BLaER1 (cell line): ENCODE results near the gene ZNF543.

Experiments
- H3K27ac ChIP-seq: shearing (Covaris generic); formaldehyde crosslinking; 2 replicates; pipeline ENCODE4 v1.8.1; 2022
- H3K27me3 ChIP-seq: shearing (Covaris generic); formaldehyde crosslinking; 2 replicates; pipeline ENCODE4 v1.8.1; 2022
- H3K36me3 ChIP-seq: shearing (Covaris generic); formaldehyde crosslinking; 2 replicates; pipeline ENCODE4 v1.8.1; 2022
- H3K4me1 ChIP-seq: shearing (Covaris generic); formaldehyde crosslinking; 2 replicates; pipeline ENCODE4 v1.8.1; 2022
- H3K4me2 ChIP-seq: shearing (Covaris generic); formaldehyde crosslinking; 2 replicates; pipeline ENCODE4 v1.8.1; 2022
- H3K4me3 ChIP-seq: shearing (Covaris generic); formaldehyde crosslinking; 2 replicates; pipeline ENCODE4 v1.8.1; 2022
- H3K9ac ChIP-seq: shearing (Covaris generic); formaldehyde crosslinking; 2 replicates; pipeline ENCODE4 v1.8.1; 2022
- H3K9me3 ChIP-seq: shearing (Covaris generic); formaldehyde crosslinking; 2 replicates; pipeline ENCODE4 v1.8.1; 2022
- H4K20me1 ChIP-seq: shearing (Covaris generic); formaldehyde crosslinking; 2 replicates; pipeline ENCODE4 v1.8.1; 2022
- Cebpa-rat ChIP-seq: shearing (Covaris generic); IDR thresholded peaks from 2 replicates; pipeline ENCODE4 v1.8.1; 2022

The ZNF543 gene

DNA sequence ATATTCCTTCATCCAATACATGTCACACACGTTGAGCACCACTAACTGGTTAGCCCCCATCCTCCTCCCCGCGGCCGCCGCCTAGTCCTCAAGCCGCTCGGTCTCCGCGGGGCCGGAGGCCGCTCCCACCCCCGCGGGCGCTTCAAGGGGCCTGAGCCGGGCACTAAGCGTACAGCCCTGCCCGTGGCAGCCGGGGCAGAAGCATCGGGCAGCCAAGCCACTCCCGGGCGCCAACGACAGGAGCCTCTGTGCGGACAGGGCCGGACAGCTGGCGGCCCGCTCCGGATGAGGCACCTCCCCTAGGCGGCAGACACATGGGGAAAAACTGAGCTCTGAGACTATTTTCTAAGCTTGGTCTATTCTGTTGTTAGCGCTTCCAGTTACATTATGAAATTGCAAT lies 2.8 kb upstream of the ZNF543 start:
- peaks cover 20% of the 10 kb centered on the region for H4K20me1 ChIP-seq
- no peak overlapping the region for H3K9ac ChIP-seq
- TF ChIP-seq Cebpa-rat: no peak
- H3K9me3 ChIP-seq: no peaks in the 10 kb centered on the region
- peaks cover under 1% of the 10 kb centered on the region; the same call in 1 of the 2 replicates for H3K36me3 ChIP-seq
- peaks cover 24% of the 10 kb centered on the region for H3K4me1 ChIP-seq
- H3K27ac ChIP-seq: no peak overlapping the region
- peaks cover 5% of the 10 kb centered on the region; the same call in 1 of the 2 replicates for H3K27me3 ChIP-seq
- H3K4me3 ChIP-seq: no peak overlapping the region
- no peak overlapping the region for H3K4me2 ChIP-seq

DNA sequence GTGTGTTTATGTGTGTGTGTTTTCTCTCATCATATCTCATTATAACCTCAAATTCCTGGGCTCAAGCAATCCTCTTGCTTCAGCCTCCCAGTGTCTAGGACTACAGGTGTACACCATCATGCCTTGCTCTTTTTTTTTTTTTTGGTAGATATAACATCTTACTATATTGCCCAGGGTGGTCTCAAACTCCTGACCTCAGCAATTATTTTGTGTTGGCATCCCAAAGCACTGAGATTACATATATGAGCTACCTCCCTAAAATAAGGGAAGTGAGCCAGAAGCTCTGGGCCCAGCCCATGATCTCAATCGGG lies 448 bp upstream of the ZNF543 start:
- peaks cover 43% of the 10 kb centered on the region for H4K20me1 ChIP-seq
- H3K27me3 ChIP-seq: peaks cover 20% of the 10 kb centered on the region
- H3K9me3 ChIP-seq: no peaks in the 10 kb centered on the region
- TF ChIP-seq Cebpa-rat: no peak
- H3K4me3 ChIP-seq: peak overlapping the region; percentile 87
- H3K4me2 ChIP-seq: peak overlapping the region; percentile 98
- peak overlapping the region; percentile 91; the same call in 1 of the 2 replicates for H3K9ac ChIP-seq
- H3K4me1 ChIP-seq: peaks cover 27% of the 10 kb centered on the region
- H3K36me3 ChIP-seq: peaks cover 24% of the 10 kb centered on the region
- H3K27ac ChIP-seq: peak overlapping the region; percentile 87; the same call in 1 of the 2 replicates

- Histone ChIP-seq H3K9ac (peak overlapping the region; percentile 91), H3K36me3 (peaks cover 37% of the 10 kb centered on the region), H3K27ac (peak overlapping the region; percentile 87; the same call in 1 of the 2 replicates), H3K4me3 (peak overlapping the region; percentile 87), H3K27me3 (peaks cover 20% of the 10 kb centered on the region), H3K4me1 (peaks cover 35% of the 10 kb centered on the region), H3K4me2 (peak overlapping the region; percentile 98), H4K20me1 (peaks cover 56% of the 10 kb centered on the region), H3K9me3 (no peaks in the 10 kb centered on the region)
- no peak for TF ChIP-seq Cebpa-rat
Measured at GRCh38 chr19:57321116-57321515, 844 bp downstream of the ZNF543 start.

- H3K27me3 ChIP-seq: peaks cover 20% of the 10 kb centered on the region
- no peaks in the 10 kb centered on the region for H3K9me3 ChIP-seq
- TF ChIP-seq Cebpa-rat: no peak
- H4K20me1 ChIP-seq: peaks cover 63% of the 10 kb centered on the region
- no peak overlapping the region for H3K27ac ChIP-seq
- H3K4me2 ChIP-seq: peak overlapping the region; percentile 98
- peak overlapping the region; percentile 91 for H3K9ac ChIP-seq
- H3K4me1 ChIP-seq: peaks cover 41% of the 10 kb centered on the region
- peak overlapping the region; percentile 87 for H3K4me3 ChIP-seq
- H3K36me3 ChIP-seq: peaks cover 43% of the 10 kb centered on the region
Measured at GRCh38 chr19:57321751-57322150, 1.5 kb downstream of the ZNF543 start.

DNA sequence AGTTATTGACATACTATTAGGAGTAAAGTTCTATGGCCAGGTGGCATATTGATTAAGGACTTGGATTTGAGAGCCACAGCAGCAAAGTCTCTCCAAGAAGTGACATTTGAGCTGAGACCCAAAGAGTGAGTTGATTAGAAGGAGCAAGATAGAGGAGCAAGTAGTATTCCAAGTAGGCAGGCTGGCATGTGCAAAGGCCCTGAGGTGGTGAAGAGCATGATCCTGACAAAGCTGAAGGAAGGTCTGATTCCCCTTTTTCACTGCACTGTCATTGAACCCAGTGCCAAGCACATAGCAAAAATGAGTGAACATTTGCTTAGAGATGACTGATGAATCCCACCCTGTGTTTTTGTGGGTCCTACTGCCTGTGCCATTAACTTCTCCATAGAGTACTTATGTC lies 4.7 kb downstream of the ZNF543 start:
- peaks cover 93% of the 10 kb centered on the region for H4K20me1 ChIP-seq
- no peak for TF ChIP-seq Cebpa-rat
- H3K9me3 ChIP-seq: no peaks in the 10 kb centered on the region
- H3K4me2 ChIP-seq: no peak overlapping the region
- H3K4me1 ChIP-seq: peaks cover 37% of the 10 kb centered on the region
- H3K36me3 ChIP-seq: peaks cover 75% of the 10 kb centered on the region
- no peak overlapping the region for H3K9ac ChIP-seq
- H3K27me3 ChIP-seq: peaks cover 20% of the 10 kb centered on the region
- H3K27ac ChIP-seq: no peak overlapping the region
- no peak overlapping the region for H3K4me3 ChIP-seq

DNA sequence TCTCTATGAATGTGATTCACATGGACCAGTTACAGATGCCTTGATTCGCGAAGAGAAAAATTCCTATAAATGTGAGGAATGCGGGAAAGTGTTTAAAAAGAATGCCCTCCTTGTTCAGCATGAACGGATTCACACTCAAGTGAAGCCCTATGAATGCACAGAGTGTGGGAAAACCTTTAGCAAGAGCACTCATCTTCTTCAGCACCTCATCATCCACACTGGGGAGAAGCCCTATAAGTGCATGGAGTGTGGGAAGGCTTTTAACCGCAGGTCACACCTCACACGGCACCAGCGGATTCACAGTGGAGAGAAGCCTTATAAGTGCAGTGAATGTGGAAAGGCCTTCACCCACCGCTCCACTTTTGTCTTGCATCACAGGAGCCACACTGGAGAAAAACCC lies 7.7 kb downstream of the ZNF543 start:
- H3K4me1 ChIP-seq: peaks cover 15% of the 10 kb centered on the region
- peaks cover 90% of the 10 kb centered on the region for H4K20me1 ChIP-seq
- H3K36me3 ChIP-seq: peaks cover 87% of the 10 kb centered on the region
- no peak overlapping the region for H3K27ac ChIP-seq
- H3K27me3 ChIP-seq: peaks cover 9% of the 10 kb centered on the region
- no peak overlapping the region for H3K9ac ChIP-seq
- no peak for TF ChIP-seq Cebpa-rat
- no peak overlapping the region for H3K4me3 ChIP-seq
- H3K4me2 ChIP-seq: no peak overlapping the region
- H3K9me3 ChIP-seq: no peaks in the 10 kb centered on the region

DNA sequence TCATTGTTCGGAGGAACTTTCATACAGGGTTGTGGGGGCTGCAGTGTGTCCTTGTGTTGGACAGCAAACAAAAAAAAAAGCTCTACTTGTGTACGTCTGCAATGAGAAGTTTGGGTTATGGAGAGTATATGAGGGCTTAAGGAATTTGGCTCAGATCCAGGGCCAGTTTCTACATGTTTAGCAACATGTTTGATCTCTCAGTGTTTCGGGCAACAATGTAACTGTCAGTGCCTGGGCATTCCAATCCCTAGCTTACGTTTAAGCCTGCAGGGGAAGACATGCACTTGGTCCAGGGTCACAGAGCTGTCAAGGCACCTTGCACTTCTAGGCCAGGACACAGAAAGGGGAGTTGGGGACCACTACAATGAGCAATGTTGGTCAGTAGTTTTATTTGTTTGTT lies 13.9 kb downstream of the ZNF543 start:
- Histone ChIP-seq H4K20me1 (peaks cover 28% of the 10 kb centered on the region; the same call in 1 of the 2 replicates), H3K27me3 (no peaks in the 10 kb centered on the region; the same call in 1 of the 2 replicates), H3K27ac (no peak overlapping the region), H3K9me3 (no peaks in the 10 kb centered on the region), H3K4me1 (peaks cover 11% of the 10 kb centered on the region), H3K4me2 (no peak overlapping the region), H3K4me3 (no peak overlapping the region), H3K9ac (no peak overlapping the region), H3K36me3 (peaks cover 28% of the 10 kb centered on the region)
- TF ChIP-seq Cebpa-rat: no peak

GRCh38 chr19:57338877-57339276 lies 18.6 kb downstream of the ZNF543 start:
- H3K4me3 ChIP-seq: no peak overlapping the region
- no peaks in the 10 kb centered on the region; the same call in 1 of the 2 replicates for H3K27me3 ChIP-seq
- H4K20me1 ChIP-seq: no peaks in the 10 kb centered on the region

GRCh38 chr19:57342582-57342981 lies 22.3 kb downstream of the ZNF543 start:
- Histone ChIP-seq H3K27ac (no peak overlapping the region), H3K4me1 (peaks cover 11% of the 10 kb centered on the region), H3K4me3 (no peak overlapping the region), H4K20me1 (no peaks in the 10 kb centered on the region), H3K36me3 (no peaks in the 10 kb centered on the region), H3K9ac (no peak overlapping the region), H3K27me3 (no peaks in the 10 kb centered on the region; the same call in 1 of the 2 replicates), H3K4me2 (no peak overlapping the region), H3K9me3 (no peaks in the 10 kb centered on the region)
- TF ChIP-seq Cebpa-rat: no peak

More at GRCh38 chr19:57338877-57339276, 18.6 kb downstream of the ZNF543 start:
- Histone ChIP-seq H3K4me2 (peak overlapping the region; percentile 39), H3K27ac (no peak overlapping the region), H3K36me3 (0 out of 2 replicates have a peak, but pooled peaks cover 3% of the 10 kb centered on the region), H3K9me3 (no peaks in the 10 kb centered on the region), H3K4me1 (peaks cover 11% of the 10 kb centered on the region), H3K9ac (no peak overlapping the region)
- no peak for TF ChIP-seq Cebpa-rat

- H3K4me3 ChIP-seq: no peak overlapping the region
Measured at GRCh38 chr19:57348136-57348535, 27.9 kb downstream of the ZNF543 start.

More at GRCh38 chr19:57348136-57348535, 27.9 kb downstream of the ZNF543 start:
- Histone ChIP-seq H4K20me1 (peaks cover 17% of the 10 kb centered on the region), H3K4me2 (no peak overlapping the region), H3K27me3 (no peaks in the 10 kb centered on the region), H3K27ac (no peak overlapping the region), H3K9ac (no peak overlapping the region), H3K36me3 (peaks cover 6% of the 10 kb centered on the region), H3K9me3 (no peaks in the 10 kb centered on the region), H3K4me1 (peaks cover 22% of the 10 kb centered on the region)
- no peak for TF ChIP-seq Cebpa-rat
